ENCODE results near the gene GRIN3A. TPM values are rescaled to one million over a fixed set of nuclear protein-coding genes. Genes with fewer than 3 reads are reported as not detected.

Gene GRIN3A
- total RNA-seq, 6 donors from 2014 or later = 0.06 to 0.10 (median 0.07) TPM; not detected in 3

DNA sequence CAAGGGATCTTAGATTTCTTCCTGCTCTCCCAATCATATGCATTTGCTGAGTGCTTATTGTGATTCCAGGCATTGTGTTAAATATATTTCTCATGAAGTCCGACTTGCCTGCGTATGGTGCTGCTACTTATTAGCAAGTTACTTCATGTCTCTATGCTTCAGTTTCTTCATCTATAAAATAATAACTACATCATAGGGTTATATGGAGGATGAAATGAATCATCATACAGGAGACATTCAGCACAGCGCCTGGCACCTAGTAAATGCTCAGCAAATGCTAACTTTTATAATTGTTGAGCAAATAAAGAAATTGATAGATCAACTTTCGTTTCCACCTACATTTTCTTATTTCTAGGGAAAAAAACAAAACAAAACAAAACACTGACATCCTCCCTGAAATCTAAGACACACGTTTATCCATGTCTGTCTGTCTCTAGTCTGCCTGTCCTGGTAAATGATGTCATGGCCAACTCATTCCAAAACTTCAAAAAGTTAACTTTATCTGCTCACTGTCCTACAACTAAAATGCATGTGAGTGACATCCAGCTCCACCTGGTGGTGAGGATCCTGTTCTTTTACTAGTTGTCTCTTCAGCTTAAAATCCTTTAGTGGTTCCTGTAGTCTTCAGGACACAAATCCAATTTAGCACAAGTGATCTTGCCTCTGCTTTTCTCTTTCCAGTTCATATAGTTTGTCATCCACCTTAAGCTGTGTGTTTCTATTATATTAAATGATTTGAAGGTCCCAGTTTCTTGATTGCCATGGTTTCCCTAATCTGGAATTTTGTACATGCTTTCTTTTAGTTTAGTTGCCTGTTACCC lies 171.3 kb downstream of the GRIN3A start:
- TF ChIP-seq, protein P1, sequence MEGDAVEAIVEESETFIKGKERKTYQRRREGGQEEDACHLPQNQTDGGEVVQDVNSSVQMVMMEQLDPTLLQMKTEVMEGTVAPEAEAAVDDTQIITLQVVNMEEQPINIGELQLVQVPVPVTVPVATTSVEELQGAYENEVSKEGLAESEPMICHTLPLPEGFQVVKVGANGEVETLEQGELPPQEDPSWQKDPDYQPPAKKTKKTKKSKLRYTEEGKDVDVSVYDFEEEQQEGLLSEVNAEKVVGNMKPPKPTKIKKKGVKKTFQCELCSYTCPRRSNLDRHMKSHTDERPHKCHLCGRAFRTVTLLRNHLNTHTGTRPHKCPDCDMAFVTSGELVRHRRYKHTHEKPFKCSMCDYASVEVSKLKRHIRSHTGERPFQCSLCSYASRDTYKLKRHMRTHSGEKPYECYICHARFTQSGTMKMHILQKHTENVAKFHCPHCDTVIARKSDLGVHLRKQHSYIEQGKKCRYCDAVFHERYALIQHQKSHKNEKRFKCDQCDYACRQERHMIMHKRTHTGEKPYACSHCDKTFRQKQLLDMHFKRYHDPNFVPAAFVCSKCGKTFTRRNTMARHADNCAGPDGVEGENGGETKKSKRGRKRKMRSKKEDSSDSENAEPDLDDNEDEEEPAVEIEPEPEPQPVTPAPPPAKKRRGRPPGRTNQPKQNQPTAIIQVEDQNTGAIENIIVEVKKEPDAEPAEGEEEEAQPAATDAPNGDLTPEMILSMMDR (IDR thresholded peaks at IDR 0.05) = peak in 2 of 6 experiments; percentile 7 to 24
- TF ChIP-seq POLR2AphosphoS5 (IDR thresholded peaks at IDR 0.05) (no peak), POLR2A (IDR thresholded peaks at IDR 0.05) (no peak), EP300 (IDR thresholded peaks at IDR 0.05) (no peak)
- ATAC-seq (ENCODE audit: low FRiP score in 2 of 2) = no peak

DNA sequence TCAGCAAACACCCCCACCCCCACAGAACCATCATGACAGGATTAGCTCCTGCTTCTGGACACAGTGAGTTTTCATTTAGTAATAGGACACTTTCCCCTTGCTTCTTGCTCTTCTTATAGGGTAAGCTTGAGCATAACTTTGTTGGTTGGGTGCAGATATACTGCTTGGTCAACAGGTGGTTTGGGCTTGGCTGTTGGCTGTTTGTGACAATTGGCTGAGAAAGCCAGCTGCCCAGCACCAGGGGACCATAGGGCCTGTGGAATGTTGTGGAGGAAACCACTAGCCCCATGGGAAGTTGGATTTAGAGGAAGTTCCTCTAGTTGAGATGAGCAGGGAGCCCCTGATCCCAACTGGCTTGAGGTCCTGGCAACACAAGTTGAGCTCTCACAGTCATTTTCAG lies 174.2 kb downstream of the GRIN3A start:
- H3K4me3 ChIP-seq = no peak overlapping the region
- no peaks in the 10 kb centered on the region for H3K4me1 ChIP-seq
- H3K27me3 ChIP-seq = no peaks in the 10 kb centered on the region
- no peak for DNase-seq
- ATAC-seq (ENCODE audit: low FRiP score in 2 of 2) = no peak
- no peaks in the 10 kb centered on the region for H3K9me3 ChIP-seq
- peaks cover 17 to 90% (median 42%) of the 10 kb centered on the region in 4 donors for H3K36me3 ChIP-seq
- no peak overlapping the region for H3K27ac ChIP-seq
- no peak for TF ChIP-seq POLR2AphosphoS5 (IDR thresholded peaks at IDR 0.05)
- TF ChIP-seq POLR2A (IDR thresholded peaks at IDR 0.05) = no peak
- TF ChIP-seq, protein P1 (IDR thresholded peaks at IDR 0.05) = no peak

More for the DNA sequence above, 171.3 kb downstream of the GRIN3A start:
- H3K27me3 ChIP-seq = no peaks in the 10 kb centered on the region
- H3K4me1 ChIP-seq = no peaks in the 10 kb centered on the region
- no peak overlapping the region for H3K27ac ChIP-seq
- no peaks in the 10 kb centered on the region for H3K9me3 ChIP-seq
- H3K4me3 ChIP-seq = no peak overlapping the region
- peaks cover 11 to 75% (median 22%) of the 10 kb centered on the region in 4 donors for H3K36me3 ChIP-seq
- no peak for DNase-seq
- 86 to 95% methylated on average over 5 of the region's 5 CpGs for WGBS, 2 donors

DNA sequence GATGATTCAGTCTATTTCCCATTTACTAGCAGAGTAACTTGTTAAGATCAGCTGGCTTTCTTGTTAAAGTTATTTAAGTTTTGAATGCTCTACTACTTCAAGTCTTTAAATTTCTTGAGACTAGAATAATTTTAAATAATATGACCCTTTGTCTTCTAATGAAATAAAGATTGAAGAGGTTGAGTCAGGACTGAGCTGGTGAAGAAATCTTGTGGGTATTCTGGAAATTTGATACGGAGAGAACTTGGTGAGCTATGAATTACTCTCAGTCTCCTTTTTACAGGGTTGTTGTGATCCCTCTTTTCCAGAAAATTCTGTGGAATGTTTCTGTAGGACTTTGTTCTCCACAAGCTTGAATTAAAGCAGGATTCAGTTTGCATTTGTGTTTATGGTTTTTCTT lies 175.5 kb downstream of the GRIN3A start:
- H3K36me3 ChIP-seq = peaks cover 17 to 97% (median 48%) of the 10 kb centered on the region in 4 donors
- ATAC-seq (ENCODE audit: low FRiP score in 2 of 2) (no peak), DNase-seq (no peak)
- H3K9me3 ChIP-seq = no peaks in the 10 kb centered on the region
- H3K4me3 ChIP-seq = no peak overlapping the region
- H3K27me3 ChIP-seq = no peaks in the 10 kb centered on the region
- no peak for TF ChIP-seq EP300 (IDR thresholded peaks at IDR 0.05)
- no peak for TF ChIP-seq POLR2A (IDR thresholded peaks at IDR 0.05)
- TF ChIP-seq, protein P1 (IDR thresholded peaks at IDR 0.05) = no peak
- TF ChIP-seq POLR2AphosphoS5 (IDR thresholded peaks at IDR 0.05) = no peak
- no peaks in the 10 kb centered on the region for H3K4me1 ChIP-seq
- 93 to 100% methylated on average over 1 of the region's 1 CpG for WGBS, 2 donors
- H3K27ac ChIP-seq = no peak overlapping the region

DNA sequence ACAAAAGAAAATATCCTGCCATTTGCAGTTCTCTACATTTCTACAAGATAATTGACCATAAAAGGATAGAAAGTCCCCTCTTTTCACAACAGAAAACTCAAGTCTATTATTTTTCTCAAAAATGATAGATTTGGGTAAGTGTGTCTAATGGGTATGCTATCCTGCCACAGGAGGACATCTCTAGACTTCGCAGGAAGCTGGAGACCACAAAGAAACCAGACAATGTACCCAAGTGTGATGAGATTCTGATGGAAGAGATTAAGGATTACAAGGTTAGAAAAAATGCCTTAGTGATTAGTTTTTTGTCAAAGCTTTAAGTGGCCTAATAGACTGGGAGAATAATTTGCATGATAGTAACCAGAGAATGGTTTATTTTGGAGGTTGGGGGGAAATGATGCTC lies 176.7 kb downstream of the GRIN3A start:
- peaks cover 17 to 97% (median 52%) of the 10 kb centered on the region in 4 donors for H3K36me3 ChIP-seq
- no peak overlapping the region for H3K4me3 ChIP-seq
- no peaks in the 10 kb centered on the region for H3K9me3 ChIP-seq
- TF ChIP-seq EP300 (IDR thresholded peaks at IDR 0.05) (no peak), POLR2AphosphoS5 (IDR thresholded peaks at IDR 0.05) (no peak), POLR2A (IDR thresholded peaks at IDR 0.05) (no peak)
- TF ChIP-seq, protein P1 (IDR thresholded peaks at IDR 0.05) = no peak
- H3K27ac ChIP-seq = no peak overlapping the region
- no peaks in the 10 kb centered on the region for H3K27me3 ChIP-seq
- DNase-seq = no peak
- ATAC-seq (ENCODE audit: low FRiP score in 2 of 2) = no peak
- 87 to 96% methylated on average over 1 of the region's 1 CpG for WGBS, 2 donors
- no peaks in the 10 kb centered on the region for H3K4me1 ChIP-seq
